Liver (tissue), 9 donors: ENCODE results near the gene UBE2E2. TPM values are rescaled to one million over a fixed set of nuclear protein-coding genes. Genes with fewer than 3 reads are reported as not detected.
A peak's percentile ranks its signal among the peaks of the same experiment; 100 is the strongest.

ENCODE experiments used
- DNase-seq: peaks from one replicate; pipeline ENCODE4 v3.0.0-alpha.2; 2017; ENCODE audit warnings: low spot score
- H3K27ac ChIP-seq, 2 donors: one replicate each; pipeline ENCODE4 v1.7.0; 2013; ENCODE audit warnings: inconsistent platforms in 2 of 2, low read length in 2 of 2, control low read depth in 1 of 2, low read depth in 1 of 2, mild to moderate bottlenecking in 1 of 2
- H3K27me3 ChIP-seq, 4 donors: one replicate each; pipeline versions ENCODE4 v1.6.1 to v1.7.0; 2013; ENCODE audit warnings: low read length in 3 of 4, inconsistent platforms in 1 of 4, mild to moderate bottlenecking in 1 of 4, moderate library complexity in 1 of 4; ENCODE audit not compliant: control insufficient read depth in 4 of 4, insufficient read depth in 4 of 4
- H3K36me3 ChIP-seq, 4 donors: one replicate each; pipeline versions ENCODE4 v1.6.1 to v1.7.0; 2013; ENCODE audit warnings: low read length in 3 of 4, mild to moderate bottlenecking in 3 of 4, low read depth in 1 of 4, moderate library complexity in 1 of 4; ENCODE audit not compliant: control insufficient read depth in 4 of 4, insufficient read depth in 3 of 4
- H3K4me1 ChIP-seq, 4 donors: one replicate each; pipeline versions ENCODE4 v1.6.1 to v1.7.0; 2013; ENCODE audit warnings: low read length in 3 of 4, mild to moderate bottlenecking in 3 of 4, moderate library complexity in 1 of 4; ENCODE audit not compliant: control insufficient read depth in 4 of 4, insufficient read depth in 4 of 4
- H3K4me3 ChIP-seq, 3 donors: one replicate each; pipeline versions ENCODE4 v1.6.1 to v1.7.0; 2013; ENCODE audit warnings: low read length in 3 of 3, control low read depth in 1 of 3, low read depth in 1 of 3, mild to moderate bottlenecking in 1 of 3
- H3K9ac ChIP-seq, 2 donors: one replicate each; pipeline ENCODE4 v1.7.0; 2013; ENCODE audit warnings: low read length in 2 of 2, mild to moderate bottlenecking in 2 of 2, moderate library complexity in 2 of 2, control low read depth in 1 of 2, low read depth in 1 of 2
- H3K9me3 ChIP-seq, 4 donors: one replicate each; pipeline versions ENCODE4 v1.6.1 to v1.7.0; 2013; ENCODE audit warnings: low read length in 3 of 4; ENCODE audit not compliant: control insufficient read depth in 4 of 4
- EGR1 ChIP-seq, 2 donors: IDR thresholded peaks; 2 replicates each; pipeline ENCODE4 v1.6.1; 2016 to 2018; ENCODE audit warnings: antibody characterized with exemption in 2 of 2, low read depth in 2 of 2
- FOXA1 ChIP-seq: IDR thresholded peaks from 2 replicates; pipeline ENCODE4 v1.6.1; 2016; ENCODE audit warnings: antibody characterized with exemption
- FOXA2 ChIP-seq: IDR thresholded peaks from 2 replicates; pipeline ENCODE4 v1.6.1; 2016; ENCODE audit warnings: antibody characterized with exemption
- GABPA ChIP-seq, 2 donors: IDR thresholded peaks in 1 of 2; conservative IDR thresholded peaks in 1 of 2; 2 replicates each; pipeline ENCODE4 v1.6.1; 2016; ENCODE audit warnings: antibody characterized with exemption in 2 of 2, mild to moderate bottlenecking in 1 of 2, moderate library complexity in 1 of 2
- HNF4A ChIP-seq, 2 donors: conservative IDR thresholded peaks; 2 replicates each; pipeline ENCODE4 v1.6.1; 2016; ENCODE audit warnings: antibody characterized with exemption in 2 of 2, mild to moderate bottlenecking in 2 of 2
- HNF4G ChIP-seq: IDR thresholded peaks from 2 replicates; pipeline ENCODE4 v1.6.1; 2016; ENCODE audit warnings: antibody characterized with exemption
- JUND ChIP-seq, 2 donors: IDR thresholded peaks; 2 replicates each; pipeline ENCODE4 v1.6.1; 2016; ENCODE audit warnings: antibody characterized with exemption in 2 of 2
- NR2F2 ChIP-seq: IDR thresholded peaks from 2 replicates; pipeline ENCODE4 v1.6.1; 2016; ENCODE audit warnings: antibody characterized with exemption
- RXRA ChIP-seq, 2 donors: IDR thresholded peaks; 2 replicates each; pipeline ENCODE4 v1.6.1; 2017 to 2018; ENCODE audit warnings: antibody characterized with exemption in 2 of 2, mild to moderate bottlenecking in 1 of 2
- TAF1 ChIP-seq: conservative IDR thresholded peaks from 2 replicates; pipeline ENCODE4 v1.6.1; 2016; ENCODE audit warnings: antibody characterized with exemption, mild to moderate bottlenecking
- YY1 ChIP-seq: IDR thresholded peaks from 2 replicates; pipeline ENCODE4 v1.6.1; 2016; ENCODE audit warnings: antibody characterized with exemption, mild to moderate bottlenecking
- WGBS: extraction: QIAGEN DNeasy Blood & Tissue Kit; methylation state at CpG from one replicate; pipeline ENCODE4 v1.1.7; 2013; 5-methylcytosine and 5-hydroxymethylcytosine counted together
- polyA plus RNA-seq, 2 donors: library from polyadenylated mRNA; stranded (reverse) in 1 of 2; unstranded in 1 of 2; fragments of 200-250 nt in 1 of 2; fragments of >200 nt in 1 of 2; fragmentation: Nextera tagmentation in 1 of 2; extraction: Ambion mirVana in 1 of 2; gene quantifications; one replicate each; pipeline versions ENCODE4 v1.2.1 to v1.2.3, GENCODE V29; 2013 to 2015
- total RNA-seq, 2 donors: library from RNA; depleted of rRNA; stranded (reverse); fragments of >200 nt; gene quantifications; one replicate each; pipeline ENCODE4 v1.2.3, GENCODE V29; 2014
- TF ChIP-seq, protein P1 (sequence below): fragments of 150-350 bp; IDR thresholded peaks from 2 replicates; pipeline ENCODE4 v1.5.1; 2017; ENCODE audit warnings: improper control_type of control experiment, low read depth, low read length; ENCODE audit not compliant: missing input control
- TF ChIP-seq, protein P2 (sequence below): IDR thresholded peaks from 2 replicates; pipeline ENCODE4 v1.6.1; 2016; ENCODE audit warnings: antibody characterized with exemption
- TF ChIP-seq, protein P3 (sequence below): IDR thresholded peaks from 2 replicates; pipeline ENCODE4 v1.6.1; 2016; ENCODE audit warnings: antibody characterized with exemption
- TF ChIP-seq, protein P4 (sequence below): IDR thresholded peaks from 2 replicates; pipeline ENCODE4 v1.6.1; 2016; ENCODE audit warnings: antibody characterized with exemption
- donor health status: healthy.
- donor health status: healthy.
- donor health status: healthy.
- donor health status: healthy.
- donor health status: healthy.

Gene UBE2E2
- total and polyA plus RNA-seq, 4 donors = 9.0 to 27.8 (median 16.8) TPM

DNA sequence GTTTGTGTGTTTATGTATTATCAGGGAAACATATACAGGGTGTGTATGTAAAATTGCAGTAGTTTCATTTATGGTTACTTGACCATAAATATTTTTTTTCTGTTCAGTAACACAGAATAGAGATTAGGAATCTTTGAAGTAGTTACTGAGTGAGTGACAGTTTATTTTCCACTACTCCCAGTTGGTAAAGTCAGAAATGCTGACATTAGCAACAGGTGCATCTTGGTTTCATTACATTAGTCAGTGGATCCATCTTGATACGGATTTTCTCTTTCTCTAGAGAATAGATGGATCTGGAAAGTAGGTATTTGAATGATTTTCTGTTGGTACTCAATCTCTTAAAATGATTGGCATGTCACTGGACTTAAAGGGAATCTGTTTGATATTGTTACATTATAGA lies 6.0 kb downstream of the UBE2E2 start:
- Histone ChIP-seq H3K27ac (no peak overlapping the region), H3K9me3 (no peaks in the 10 kb centered on the region), H3K36me3 (no peaks in the 10 kb centered on the region), H3K4me1 (peaks cover 3 to 15% (median 10%) of the 10 kb centered on the region in 4 donors), H3K9ac (no peak overlapping the region), H3K4me3 (no peak overlapping the region), H3K27me3 (no peaks in the 10 kb centered on the region)
- TF ChIP-seq, protein P1, sequence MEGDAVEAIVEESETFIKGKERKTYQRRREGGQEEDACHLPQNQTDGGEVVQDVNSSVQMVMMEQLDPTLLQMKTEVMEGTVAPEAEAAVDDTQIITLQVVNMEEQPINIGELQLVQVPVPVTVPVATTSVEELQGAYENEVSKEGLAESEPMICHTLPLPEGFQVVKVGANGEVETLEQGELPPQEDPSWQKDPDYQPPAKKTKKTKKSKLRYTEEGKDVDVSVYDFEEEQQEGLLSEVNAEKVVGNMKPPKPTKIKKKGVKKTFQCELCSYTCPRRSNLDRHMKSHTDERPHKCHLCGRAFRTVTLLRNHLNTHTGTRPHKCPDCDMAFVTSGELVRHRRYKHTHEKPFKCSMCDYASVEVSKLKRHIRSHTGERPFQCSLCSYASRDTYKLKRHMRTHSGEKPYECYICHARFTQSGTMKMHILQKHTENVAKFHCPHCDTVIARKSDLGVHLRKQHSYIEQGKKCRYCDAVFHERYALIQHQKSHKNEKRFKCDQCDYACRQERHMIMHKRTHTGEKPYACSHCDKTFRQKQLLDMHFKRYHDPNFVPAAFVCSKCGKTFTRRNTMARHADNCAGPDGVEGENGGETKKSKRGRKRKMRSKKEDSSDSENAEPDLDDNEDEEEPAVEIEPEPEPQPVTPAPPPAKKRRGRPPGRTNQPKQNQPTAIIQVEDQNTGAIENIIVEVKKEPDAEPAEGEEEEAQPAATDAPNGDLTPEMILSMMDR = no peak
- TF ChIP-seq, protein P2, sequence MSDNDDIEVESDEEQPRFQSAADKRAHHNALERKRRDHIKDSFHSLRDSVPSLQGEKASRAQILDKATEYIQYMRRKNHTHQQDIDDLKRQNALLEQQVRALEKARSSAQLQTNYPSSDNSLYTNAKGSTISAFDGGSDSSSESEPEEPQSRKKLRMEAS = no peak
- TF ChIP-seq, protein P3, sequence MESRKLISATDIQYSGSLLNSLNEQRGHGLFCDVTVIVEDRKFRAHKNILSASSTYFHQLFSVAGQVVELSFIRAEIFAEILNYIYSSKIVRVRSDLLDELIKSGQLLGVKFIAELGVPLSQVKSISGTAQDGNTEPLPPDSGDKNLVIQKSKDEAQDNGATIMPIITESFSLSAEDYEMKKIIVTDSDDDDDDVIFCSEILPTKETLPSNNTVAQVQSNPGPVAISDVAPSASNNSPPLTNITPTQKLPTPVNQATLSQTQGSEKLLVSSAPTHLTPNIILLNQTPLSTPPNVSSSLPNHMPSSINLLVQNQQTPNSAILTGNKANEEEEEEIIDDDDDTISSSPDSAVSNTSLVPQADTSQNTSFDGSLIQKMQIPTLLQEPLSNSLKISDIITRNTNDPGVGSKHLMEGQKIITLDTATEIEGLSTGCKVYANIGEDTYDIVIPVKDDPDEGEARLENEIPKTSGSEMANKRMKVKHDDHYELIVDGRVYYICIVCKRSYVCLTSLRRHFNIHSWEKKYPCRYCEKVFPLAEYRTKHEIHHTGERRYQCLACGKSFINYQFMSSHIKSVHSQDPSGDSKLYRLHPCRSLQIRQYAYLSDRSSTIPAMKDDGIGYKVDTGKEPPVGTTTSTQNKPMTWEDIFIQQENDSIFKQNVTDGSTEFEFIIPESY = no peak
- TF ChIP-seq GABPA (IDR thresholded peaks at IDR 0.05 in 1 of 2, conservative IDR thresholded peaks at IDR 0.05 in 1 of 2) (no peak), EGR1 (IDR thresholded peaks at IDR 0.05; ENCODE audit: low read depth in 2 of 2) (no peak), FOXA2 (no peak), FOXA1 (no peak), YY1 (no peak), NR2F2 (no peak), TAF1 (no peak), RXRA (IDR thresholded peaks at IDR 0.05) (no peak), HNF4G (no peak), JUND (IDR thresholded peaks at IDR 0.05) (no peak), HNF4A (conservative IDR thresholded peaks at IDR 0.05) (no peak)
- TF ChIP-seq, protein P4, sequence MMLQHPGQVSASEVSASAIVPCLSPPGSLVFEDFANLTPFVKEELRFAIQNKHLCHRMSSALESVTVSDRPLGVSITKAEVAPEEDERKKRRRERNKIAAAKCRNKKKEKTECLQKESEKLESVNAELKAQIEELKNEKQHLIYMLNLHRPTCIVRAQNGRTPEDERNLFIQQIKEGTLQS = no peak
- no peak for DNase-seq
- WGBS = 46% methylated on average over 1 of the region's 1 CpG

DNA sequence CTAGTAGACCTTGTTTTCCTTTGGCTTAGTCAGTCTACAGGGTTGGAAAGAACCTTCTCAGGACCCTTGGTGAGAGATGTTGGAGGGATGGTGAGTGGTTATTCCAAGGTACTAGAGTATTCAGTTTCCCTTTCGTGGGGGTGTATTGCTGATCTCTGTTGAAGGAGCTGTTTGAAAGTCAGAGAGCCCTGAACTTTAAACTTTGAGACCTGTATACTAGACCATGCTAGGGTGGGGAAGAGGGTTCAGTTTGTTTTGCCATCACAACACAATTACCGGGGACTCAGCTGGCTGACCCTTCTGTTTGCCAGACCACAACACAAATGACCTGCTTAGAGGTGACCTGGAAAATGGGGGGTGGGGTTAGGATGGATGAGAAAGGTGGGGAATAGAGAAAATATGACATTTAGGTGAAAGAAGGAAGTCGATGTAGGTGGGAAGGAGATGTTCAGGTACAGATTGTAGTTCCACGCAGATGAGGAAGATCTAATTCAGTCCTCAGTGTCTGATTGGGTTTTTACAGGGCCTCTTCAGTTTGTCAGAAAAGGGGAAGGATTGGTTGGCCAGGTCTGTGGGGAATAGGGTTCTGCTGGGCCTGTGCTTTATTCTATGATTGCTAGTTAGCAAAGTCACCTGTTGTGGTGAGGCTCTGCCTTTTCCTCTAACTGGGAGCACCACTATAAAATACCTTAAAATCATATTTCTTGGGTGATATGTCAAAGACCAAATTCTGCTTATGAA lies 6.8 kb downstream of the UBE2E2 start:
- no peaks in the 10 kb centered on the region for H3K36me3 ChIP-seq

More for the DNA sequence above, 6.8 kb downstream of the UBE2E2 start:
- H3K27me3 ChIP-seq = no peaks in the 10 kb centered on the region
- H3K4me1 ChIP-seq = peaks cover 3 to 10% (median 4%) of the 10 kb centered on the region in 4 donors
- no peak for TF ChIP-seq EGR1 (IDR thresholded peaks at IDR 0.05; ENCODE audit: low read depth in 2 of 2)
- TF ChIP-seq HNF4A (conservative IDR thresholded peaks at IDR 0.05) = peak; percentile 31 to 47
- TF ChIP-seq FOXA1 = no peak
- TF ChIP-seq, protein P3 = no peak
- 59% methylated on average over 4 of the region's 4 CpGs for WGBS
- H3K27ac ChIP-seq = no peak overlapping the region
- H3K9ac ChIP-seq = no peak overlapping the region
- no peaks in the 10 kb centered on the region for H3K9me3 ChIP-seq
- H3K4me3 ChIP-seq = no peak overlapping the region
- no peak for DNase-seq
